ENCODE measurements around the gene FAM200A.

The FAM200A gene

GRCh38 chr7:99531354-99531765, 20.6 kb downstream of the FAM200A start:
- peaks cover 16% of the 10 kb centered on the region for H3K36me3 ChIP-seq (ENCODE audit: control insufficient read depth, insufficient read depth, low read length)
- no peak overlapping the region for H2BK120ac ChIP-seq (ENCODE audit: low read depth, low read length)
- H3K56ac ChIP-seq (ENCODE audit: low read length): no peak overlapping the region
- H3K4me1 ChIP-seq (ENCODE audit: control insufficient read depth, low read depth, low read length): no peaks in the 10 kb centered on the region
- H2BK15ac ChIP-seq (replicated peaks; ENCODE audit: low read depth): no peak overlapping the region
- H4K5ac ChIP-seq (ENCODE audit: low read length): no peak overlapping the region
- no peaks in the 10 kb centered on the region for H3K79me1 ChIP-seq (ENCODE audit: low read length)
- no peak overlapping the region for H3K27ac ChIP-seq (ENCODE audit: low read depth, low read length)
- no peak overlapping the region for H3K4ac ChIP-seq (ENCODE audit: low read depth, low read length)
- H3K4me2 ChIP-seq (ENCODE audit: low read length): no peak overlapping the region
- H2AK5ac ChIP-seq (ENCODE audit: low read length): no peak overlapping the region
- H3K9ac ChIP-seq (ENCODE audit: low read length): no peak overlapping the region
- no peak overlapping the region for H3K18ac ChIP-seq (ENCODE audit: low read length)
- no peak overlapping the region for H2BK5ac ChIP-seq (ENCODE audit: low read length)
- H3K23ac ChIP-seq (ENCODE audit: low read length): no peak overlapping the region
- H3K4me3 ChIP-seq (ENCODE audit: low read length): peak overlapping the region; percentile 34
- peak; percentile 33 for DNase-seq
- no peak overlapping the region for H4K8ac ChIP-seq (ENCODE audit: low read depth, low read length)
- H3K27me3 ChIP-seq (ENCODE audit: insufficient read depth, low read length, poor library complexity): no peaks in the 10 kb centered on the region
- no CpG with 5 or more reads among the region's 12 CpGs for WGBS (ENCODE audit: extremely low coverage, insufficient coverage, low lambda C conversion rate)
- no peaks in the 10 kb centered on the region for H3K79me2 ChIP-seq (ENCODE audit: control insufficient read depth, insufficient read depth, low read length)

GRCh38 chr7:99525713-99526440, 26.0 kb downstream of the FAM200A start:
- no peaks in the 10 kb centered on the region for H3K79me2 ChIP-seq (ENCODE audit: control insufficient read depth, insufficient read depth, low read length)
- H3K27ac ChIP-seq (ENCODE audit: low read depth, low read length): no peak overlapping the region
- no peak overlapping the region for H2BK15ac ChIP-seq (replicated peaks; ENCODE audit: low read depth)
- no peak overlapping the region for H4K5ac ChIP-seq (ENCODE audit: low read length)
- no peaks in the 10 kb centered on the region for H3K4me1 ChIP-seq (ENCODE audit: control insufficient read depth, low read depth, low read length)
- peaks cover 9% of the 10 kb centered on the region for H3K36me3 ChIP-seq (ENCODE audit: control insufficient read depth, insufficient read depth, low read length)
- no peak overlapping the region for H3K18ac ChIP-seq (ENCODE audit: low read length)
- no peaks in the 10 kb centered on the region for H3K27me3 ChIP-seq (ENCODE audit: insufficient read depth, low read length, poor library complexity)
- no peak overlapping the region for H2AK5ac ChIP-seq (ENCODE audit: low read length)
- H4K8ac ChIP-seq (ENCODE audit: low read depth, low read length): no peak overlapping the region
- no peak overlapping the region for H2BK120ac ChIP-seq (ENCODE audit: low read depth, low read length)
- peak; percentile 48 for DNase-seq
- no peaks in the 10 kb centered on the region for H3K79me1 ChIP-seq (ENCODE audit: low read length)
- H3K9ac ChIP-seq (ENCODE audit: low read length): no peak overlapping the region
- no CpG with 5 or more reads among the region's 21 CpGs for WGBS (ENCODE audit: extremely low coverage, insufficient coverage, low lambda C conversion rate)
- no peak overlapping the region for H3K56ac ChIP-seq (ENCODE audit: low read length)
- H3K4ac ChIP-seq (ENCODE audit: low read depth, low read length): no peak overlapping the region
- H2BK5ac ChIP-seq (ENCODE audit: low read length): no peak overlapping the region
- H3K23ac ChIP-seq (ENCODE audit: low read length): no peak overlapping the region
- H3K4me3 ChIP-seq (ENCODE audit: low read length): no peak overlapping the region
- no peak overlapping the region for H3K4me2 ChIP-seq (ENCODE audit: low read length)

DNA sequence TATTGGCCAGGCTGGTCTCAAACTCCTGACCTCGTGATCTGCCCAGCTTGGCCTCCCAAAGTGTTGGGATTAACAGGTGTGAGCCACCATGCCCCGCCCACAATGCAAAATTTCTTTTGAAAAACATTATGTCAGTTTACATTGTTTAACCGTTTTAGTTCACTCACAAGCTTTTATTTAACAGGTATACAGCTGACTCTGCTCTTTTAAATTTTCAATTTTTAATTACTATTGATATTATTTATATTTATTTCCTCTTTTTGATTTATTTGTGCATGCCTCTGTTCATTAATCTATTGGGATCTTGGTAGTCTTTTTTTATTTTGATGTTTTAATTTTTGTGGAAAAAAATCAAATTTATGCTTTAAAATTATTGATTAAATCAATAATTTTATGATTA, 30.5 kb downstream of the FAM200A start:
- Histone ChIP-seq H3K4ac (ENCODE audit: low read depth, low read length) (no peak overlapping the region), H2BK5ac (ENCODE audit: low read length) (no peak overlapping the region), H3K36me3 (ENCODE audit: control insufficient read depth, insufficient read depth, low read length) (peaks cover 7% of the 10 kb centered on the region), H3K56ac (ENCODE audit: low read length) (no peak overlapping the region), H3K18ac (ENCODE audit: low read length) (no peak overlapping the region), H4K8ac (ENCODE audit: low read depth, low read length) (no peak overlapping the region), H3K4me1 (ENCODE audit: control insufficient read depth, low read depth, low read length) (no peaks in the 10 kb centered on the region), H3K79me2 (ENCODE audit: control insufficient read depth, insufficient read depth, low read length) (no peaks in the 10 kb centered on the region), H3K23ac (ENCODE audit: low read length) (no peak overlapping the region), H3K79me1 (ENCODE audit: low read length) (no peaks in the 10 kb centered on the region), H3K4me3 (ENCODE audit: low read length) (no peak overlapping the region), H2BK15ac (replicated peaks; ENCODE audit: low read depth) (no peak overlapping the region), H3K9ac (ENCODE audit: low read length) (no peak overlapping the region), H3K27me3 (ENCODE audit: insufficient read depth, low read length, poor library complexity) (no peaks in the 10 kb centered on the region), H4K5ac (ENCODE audit: low read length) (no peak overlapping the region), H2BK120ac (ENCODE audit: low read depth, low read length) (no peak overlapping the region), H3K27ac (ENCODE audit: low read depth, low read length) (no peak overlapping the region), H2AK5ac (ENCODE audit: low read length) (no peak overlapping the region), H3K4me2 (ENCODE audit: low read length) (no peak overlapping the region)
- no CpG with 5 or more reads among the region's 3 CpGs for WGBS (ENCODE audit: extremely low coverage, insufficient coverage, low lambda C conversion rate)
- no peak for DNase-seq

DNA sequence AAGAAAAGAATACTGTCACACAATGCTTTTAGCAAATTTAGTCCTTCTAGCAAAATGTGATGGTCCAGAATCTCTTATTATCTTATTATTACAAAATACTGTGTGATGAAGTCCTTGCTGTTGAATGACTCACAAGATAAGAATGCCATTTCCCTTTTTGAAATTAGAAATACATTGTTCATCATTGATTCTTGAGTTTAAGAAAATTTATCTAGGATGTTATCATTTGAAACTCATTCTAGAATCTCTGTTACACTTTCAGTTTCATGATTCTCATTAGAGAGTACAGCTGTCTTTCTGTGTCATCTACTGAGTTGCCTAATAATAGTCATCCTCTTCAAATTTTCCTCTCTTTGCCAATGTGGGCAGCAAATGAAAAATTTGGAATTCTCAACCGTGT, 37.9 kb downstream of the FAM200A start:
- H3K23ac ChIP-seq (ENCODE audit: low read length): no peak overlapping the region
- no peak overlapping the region for H3K4me2 ChIP-seq (ENCODE audit: low read length)
- H3K79me1 ChIP-seq (ENCODE audit: low read length): no peaks in the 10 kb centered on the region
- H4K5ac ChIP-seq (ENCODE audit: low read length): no peak overlapping the region
- H3K4me1 ChIP-seq (ENCODE audit: control insufficient read depth, low read depth, low read length): no peaks in the 10 kb centered on the region
- no peak overlapping the region for H2BK5ac ChIP-seq (ENCODE audit: low read length)
- H3K4me3 ChIP-seq (ENCODE audit: low read length): no peak overlapping the region
- H2AK5ac ChIP-seq (ENCODE audit: low read length): no peak overlapping the region
- no peak for DNase-seq
- H2BK15ac ChIP-seq (replicated peaks; ENCODE audit: low read depth): no peak overlapping the region
- H4K8ac ChIP-seq (ENCODE audit: low read depth, low read length): no peak overlapping the region
- H3K27ac ChIP-seq (ENCODE audit: low read depth, low read length): no peak overlapping the region
- H3K4ac ChIP-seq (ENCODE audit: low read depth, low read length): no peak overlapping the region
- no peaks in the 10 kb centered on the region for H3K27me3 ChIP-seq (ENCODE audit: insufficient read depth, low read length, poor library complexity)
- H3K56ac ChIP-seq (ENCODE audit: low read length): no peak overlapping the region
- no CpG with 5 or more reads among the region's 1 CpG for WGBS (ENCODE audit: extremely low coverage, insufficient coverage, low lambda C conversion rate)
- no peak overlapping the region for H3K18ac ChIP-seq (ENCODE audit: low read length)
- peaks cover 5% of the 10 kb centered on the region for H3K36me3 ChIP-seq (ENCODE audit: control insufficient read depth, insufficient read depth, low read length)
- no peak overlapping the region for H2BK120ac ChIP-seq (ENCODE audit: low read depth, low read length)
- H3K9ac ChIP-seq (ENCODE audit: low read length): no peak overlapping the region
- no peaks in the 10 kb centered on the region for H3K79me2 ChIP-seq (ENCODE audit: control insufficient read depth, insufficient read depth, low read length)

DNA sequence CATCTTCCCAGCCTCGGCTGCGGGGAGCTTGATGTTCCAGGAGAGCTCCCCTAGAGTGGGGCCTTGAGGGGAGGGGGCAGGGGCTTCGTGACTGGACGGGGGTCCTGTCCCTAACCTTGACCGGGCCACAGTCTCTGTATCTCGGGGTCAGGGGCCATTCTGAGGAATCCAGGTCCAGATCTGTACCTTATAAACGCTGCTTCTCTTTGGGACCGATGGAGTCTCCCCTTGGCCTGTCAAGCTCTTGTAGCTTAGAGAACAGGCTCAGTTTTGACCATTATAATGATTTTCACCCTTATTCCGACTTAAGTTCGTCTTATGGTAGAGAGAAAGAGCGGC, 46.6 kb downstream of the FAM200A start:
- Histone ChIP-seq H2BK120ac (ENCODE audit: low read depth, low read length) (peak overlapping the region; percentile 61), H2BK15ac (replicated peaks; ENCODE audit: low read depth) (no peak overlapping the region), H4K8ac (ENCODE audit: low read depth, low read length) (no peak overlapping the region), H3K4me1 (ENCODE audit: control insufficient read depth, low read depth, low read length) (peaks cover 2% of the 10 kb centered on the region), H3K79me2 (ENCODE audit: control insufficient read depth, insufficient read depth, low read length) (peaks cover 16% of the 10 kb centered on the region), H3K4me3 (ENCODE audit: low read length) (peak overlapping the region; percentile 69), H3K27me3 (ENCODE audit: insufficient read depth, low read length, poor library complexity) (no peaks in the 10 kb centered on the region), H4K5ac (ENCODE audit: low read length) (no peak overlapping the region), H3K36me3 (ENCODE audit: control insufficient read depth, insufficient read depth, low read length) (no peaks in the 10 kb centered on the region), H2AK5ac (ENCODE audit: low read length) (no peak overlapping the region), H3K18ac (ENCODE audit: low read length) (peak overlapping the region; percentile 56), H3K9ac (ENCODE audit: low read length) (peak overlapping the region; percentile 77), H3K27ac (ENCODE audit: low read depth, low read length) (no peak overlapping the region), H3K4ac (ENCODE audit: low read depth, low read length) (peak overlapping the region; percentile 62), H3K4me2 (ENCODE audit: low read length) (peak overlapping the region; percentile 71), H3K79me1 (ENCODE audit: low read length) (peaks cover 10% of the 10 kb centered on the region), H3K23ac (ENCODE audit: low read length) (no peak overlapping the region), H2BK5ac (ENCODE audit: low read length) (no peak overlapping the region), H3K56ac (ENCODE audit: low read length) (peak overlapping the region; percentile 89)
- no CpG with 5 or more reads among the region's 11 CpGs for WGBS (ENCODE audit: extremely low coverage, insufficient coverage, low lambda C conversion rate)
- no peak for DNase-seq
